AG09319 (cell line): ENCODE data around the gene NOXA1.
"Not testable (repeated sequence)": the region's sequence is repeated elsewhere in the genome, so short reads cannot be mapped to it uniquely, and the experiment has no call there.

Experiments
- DNase-seq: peaks from one replicate; pipeline ENCODE4 v3.0.0-alpha.2; 2010; ENCODE audit warnings: low read depth; ENCODE audit errors: extremely low read depth
- CTCF ChIP-seq: IDR thresholded peaks from 2 replicates; pipeline ENCODE4 v1.5.1; 2011; ENCODE audit warnings: low read depth, mild to moderate bottlenecking, inconsistent platforms, low read length, moderate library complexity

The NOXA1 gene

GRCh38 chr9:137449081-137449844 lies 26.1 kb downstream of the NOXA1 start:
- DNase-seq, result no peak
- TF ChIP-seq CTCF, result no peak

- no peak for TF ChIP-seq CTCF
- no peak for DNase-seq
Observed at GRCh38 chr9:137449931-137450538, 26.8 kb downstream of the NOXA1 start.

- not testable (repeated sequence) for DNase-seq
Observed at GRCh38 chr9:137450539-137451222, 27.5 kb downstream of the NOXA1 start.

GRCh38 chr9:137451264-137452005 lies 28.2 kb downstream of the NOXA1 start:
- DNase-seq, result not testable (repeated sequence)

GRCh38 chr9:137452006-137452760 lies 29.0 kb downstream of the NOXA1 start:
- DNase-seq, result no peak
- TF ChIP-seq CTCF, result no peak

GRCh38 chr9:137452761-137453642 lies 29.8 kb downstream of the NOXA1 start:
- TF ChIP-seq CTCF, result no peak
- no peak for DNase-seq

GRCh38 chr9:137453643-137454081 lies 30.5 kb downstream of the NOXA1 start:
- DNase-seq, result peak; percentile 48

More at GRCh38 chr9:137453643-137454081, 30.5 kb downstream of the NOXA1 start:
- no peak for TF ChIP-seq CTCF
